B cell (primary cell): ENCODE measurements around the gene ERC1. TPM values are rescaled to one million over a fixed set of nuclear protein-coding genes. Genes with fewer than 3 reads are reported as not detected.

Experiments used
- ATAC-seq: fragments of 200-7000 bp; cut with Tn5 transposase; one replicate; pipeline ENCODE4 v1.10.0; 2021; ENCODE audit warnings: low read depth, mild to moderate bottlenecking, moderate number of reproducible peaks, moderate library complexity
- CTCF ChIA-PET: fragments of 350-600 bp; sonication (Branson Sonifier 250); formaldehyde crosslinking; loops from one replicate; lab custom pipeline; 2021; ENCODE audit warnings: antibody characterized with exemption, inconsistent platforms; lab: Charles Lee
- POLR2A ChIA-PET: fragments of 350-600 bp; sonication (Branson Sonifier 250); formaldehyde crosslinking; loops from one replicate; lab custom pipeline; 2021; ENCODE audit warnings: antibody characterized with exemption; lab: Charles Lee
- DNase-seq: peaks from one replicate; pipeline ENCODE4 v3.0.0; 2013
- H2AFZ ChIP-seq: 2 replicates; pipeline ENCODE4 v1.6.1; 2012; ENCODE audit warnings: mild to moderate bottlenecking, low read depth, low read length; ENCODE audit not compliant: insufficient read depth, poor library complexity, severe bottlenecking
- H3K27ac ChIP-seq, 2 donors: 1 replicate in 1 of 2; 2 replicates in 1 of 2; pipeline ENCODE4 v1.5.1; 2012 to 2013; ENCODE audit warnings: low read length in 2 of 2, mild to moderate bottlenecking in 2 of 2, moderate library complexity in 1 of 2
- H3K27me3 ChIP-seq, 4 experiments: fragments of 200-600 bp in 1 of 4; sonication (generic) in 1 of 4; replicated peaks in 1 of 4; 1 replicate in 2 of 4; 2 replicates in 2 of 4; pipeline versions ENCODE4 v1.6.1 to v1.7.0; 2013 to 2016; ENCODE audit warnings: low read length in 3 of 4, mild to moderate bottlenecking in 2 of 4, mixed read lengths in 1 of 4, moderate library complexity in 1 of 4; ENCODE audit not compliant: insufficient read depth in 4 of 4, control insufficient read depth in 3 of 4; ENCODE audit errors: control extremely low read depth in 1 of 4
- H3K36me3 ChIP-seq, 2 experiments: replicated peaks in 1 of 2; 1 replicate in 1 of 2; 2 replicates in 1 of 2; pipeline versions ENCODE4 v1.6.1 to v1.7.1; 2013; ENCODE audit warnings: low read length in 1 of 2; ENCODE audit not compliant: insufficient read depth in 2 of 2, control insufficient read depth in 1 of 2; ENCODE audit errors: control extremely low read depth in 1 of 2, extremely low read depth in 1 of 2
- H3K4me1 ChIP-seq, 2 donors: fragments of 200-600 bp in 1 of 2; sonication (generic) in 1 of 2; 1 replicate in 1 of 2; 2 replicates in 1 of 2; pipeline versions ENCODE4 v1.5.1 to v1.6.1; 2013 to 2017; ENCODE audit warnings: low read length in 2 of 2; ENCODE audit not compliant: control insufficient read depth in 2 of 2, insufficient read depth in 2 of 2
- H3K4me2 ChIP-seq: replicated peaks from 2 replicates; pipeline ENCODE3; 2012; ENCODE audit warnings: mild to moderate bottlenecking, low read depth, low read length; ENCODE audit not compliant: poor library complexity, severe bottlenecking
- H3K4me3 ChIP-seq, 5 experiments: fragments of 200-600 bp in 1 of 5; sonication (generic) in 1 of 5; 1 replicate in 3 of 5; 2 replicates in 2 of 5; pipeline versions ENCODE4 v1.5.1 to v1.7.0; 2011 to 2016; ENCODE audit warnings: low read length in 4 of 5, mild to moderate bottlenecking in 4 of 5, low read depth in 2 of 5, control low read depth in 1 of 5, moderate library complexity in 1 of 5; ENCODE audit not compliant: insufficient read depth in 1 of 5; ENCODE audit errors: control extremely low read depth in 1 of 5, extremely low read depth in 1 of 5
- H3K79me2 ChIP-seq: fragments of 200-600 bp; sonication (generic); one replicate; pipeline ENCODE4 v1.6.0; 2016; ENCODE audit warnings: low read length; ENCODE audit not compliant: control insufficient read depth, insufficient read depth
- H3K9ac ChIP-seq: fragments of 200-600 bp; sonication (generic); 2 replicates; pipeline ENCODE4 v1.6.1; 2017; ENCODE audit warnings: mild to moderate bottlenecking, low read length, moderate library complexity
- H3K9me3 ChIP-seq, 3 donors: one replicate each; pipeline versions ENCODE4 v1.6.1 to v1.7.1; 2013; ENCODE audit warnings: low read length in 2 of 3; ENCODE audit not compliant: control insufficient read depth in 2 of 3, insufficient read depth in 1 of 3; ENCODE audit errors: control extremely low read depth in 1 of 3
- H4K20me1 ChIP-seq: 2 replicates; pipeline ENCODE4 v1.6.0; 2012; ENCODE audit warnings: mild to moderate bottlenecking, low read length; ENCODE audit not compliant: insufficient read depth, control insufficient read depth, poor library complexity, severe bottlenecking
- H3K27ac Mint-ChIP-seq: one replicate; pipeline ENCODE4 v1.8.0; 2021; ENCODE audit warnings: mixed read lengths
- H3K27me3 Mint-ChIP-seq: one replicate; pipeline ENCODE4 v1.8.0; 2021; ENCODE audit warnings: mixed read lengths
- H3K4me1 Mint-ChIP-seq: one replicate; pipeline ENCODE4 v1.8.0; 2021; ENCODE audit warnings: mixed read lengths
- H3K4me3 Mint-ChIP-seq: one replicate; pipeline ENCODE4 v1.8.0; 2021; ENCODE audit warnings: mixed read lengths
- H3K9me3 Mint-ChIP-seq: one replicate; pipeline ENCODE4 v1.8.0; 2022; ENCODE audit warnings: mixed read lengths; ENCODE audit not compliant: insufficient read depth
- CTCF ChIP-seq: fragments of 200-600 bp; IDR thresholded peaks from one replicate; pipeline ENCODE4 v1.8.0; 2022; ENCODE audit warnings: antibody characterized with exemption, mild to moderate bottlenecking
- EZH2 ChIP-seq: IDR thresholded peaks from 2 replicates; pipeline ENCODE4 v1.6.1; 2012; ENCODE audit warnings: borderline replicate concordance, low read depth, mild to moderate bottlenecking, moderate library complexity, low read length; ENCODE audit not compliant: insufficient read depth, poor library complexity, severe bottlenecking
- WGBS: methylation state at CpG from one replicate; pipeline ENCODE4 v1.1.5; 2013; ENCODE audit warnings: missing lambda C conversion rate; ENCODE audit not compliant: insufficient coverage; 5-methylcytosine and 5-hydroxymethylcytosine counted together
- intact Hi-C: fragments of 100-400 bp; cut with micrococcal nuclease; formaldehyde crosslinking; loops from one replicate; pipeline ENCODE4 v1.10.0; 2022
- polyA plus RNA-seq: library from polyadenylated mRNA; depleted of rRNA; stranded (reverse); fragments of >200 nt; gene quantifications from 2 replicates; pipeline ENCODE4 v1.2.3, GENCODE V29; 2012
- total RNA-seq, 2 donors: library from RNA; stranded (reverse); fragments of 120-200 nt in 1 of 2; gene quantifications; 1 replicate in 1 of 2; 2 replicates in 1 of 2; pipeline versions ENCODE4 v1.2.3 to v1.2.4, GENCODE V29; 2013 to 2022

ERC1 gene
- total and polyA plus RNA-seq, 2 donors (not counting 1 experiment from before 2014, with no cell fraction given), result 4.0 to 77.6 TPM

GRCh38 chr12:1006255-1006654 lies 15.2 kb downstream of the ERC1 start:
- intact Hi-C loops, result no loop called here
- no peak overlapping the region for H3K4me2 ChIP-seq
- H3K27me3 ChIP-seq, result no peaks in the 10 kb centered on the region
- Mint-ChIP-seq H3K27ac (no peak overlapping the region), H3K9me3 (no peaks in the 10 kb centered on the region), H3K27me3 (no peaks in the 10 kb centered on the region), H3K4me1 (no peaks in the 10 kb centered on the region), H3K4me3 (no peak overlapping the region)
- H3K9ac ChIP-seq, result no peak overlapping the region
- H3K4me1 ChIP-seq, result no peaks in the 10 kb centered on the region
- POLR2A ChIA-PET, result no interaction called here
- CTCF ChIA-PET, result no interaction called here
- peaks cover 8% of the 10 kb centered on the region for H4K20me1 ChIP-seq
- ATAC-seq (no peak), DNase-seq (no peak)
- no peak overlapping the region for H3K4me3 ChIP-seq
- peaks cover 41% of the 10 kb centered on the region for H3K79me2 ChIP-seq
- peaks cover under 1 to 3% of the 10 kb centered on the region in 2 experiments for H3K36me3 ChIP-seq
- no peak overlapping the region for H2AFZ ChIP-seq
- no peak overlapping the region for H3K27ac ChIP-seq
- TF ChIP-seq CTCF, result no peak
- no peak for TF ChIP-seq EZH2
- WGBS, result 98% methylated on average over 5 of the region's 6 CpGs
- no peaks in the 10 kb centered on the region for H3K9me3 ChIP-seq

GRCh38 chr12:1007276-1007675 lies 16.3 kb downstream of the ERC1 start:
- no peak for DNase-seq
- ChIA-PET CTCF (no interaction called here), POLR2A (no interaction called here)
- H3K9me3 Mint-ChIP-seq, result no peaks in the 10 kb centered on the region
- H3K4me3 ChIP-seq, result no peak overlapping the region
- no peak overlapping the region for H3K27ac Mint-ChIP-seq
- TF ChIP-seq EZH2 (no peak), CTCF (no peak)
- H4K20me1 ChIP-seq, result peaks cover 12% of the 10 kb centered on the region
- H3K4me1 Mint-ChIP-seq, result no peaks in the 10 kb centered on the region
- no CpG with 5 or more reads among the region's 2 CpGs for WGBS
- no peak overlapping the region for H3K4me3 Mint-ChIP-seq
- H3K9ac ChIP-seq, result no peak overlapping the region
- no peak overlapping the region for H2AFZ ChIP-seq
- intact Hi-C loops, result no loop called here
- no peaks in the 10 kb centered on the region for H3K27me3 ChIP-seq
- peaks cover 30% of the 10 kb centered on the region for H3K79me2 ChIP-seq
- H3K9me3 ChIP-seq, result no peaks in the 10 kb centered on the region
- no peak overlapping the region for H3K4me2 ChIP-seq
- no peaks in the 10 kb centered on the region for H3K4me1 ChIP-seq
- H3K36me3 ChIP-seq, result no peaks in the 10 kb centered on the region
- no peak for ATAC-seq
- H3K27me3 Mint-ChIP-seq, result no peaks in the 10 kb centered on the region
- H3K27ac ChIP-seq, result no peak overlapping the region
